Neural progenitor cell (in vitro differentiated cells): Measurements from ENCODE around the gene SCD. TPM values are rescaled to one million over a fixed set of nuclear protein-coding genes. Genes with fewer than 3 reads are reported as not detected.

Experiments used
- DNase-seq: peaks from one replicate; pipeline ENCODE4 v3.0.0-alpha.2; 2016; ENCODE audit warnings: low spot score
- H2AFZ ChIP-seq: fragments of 200-600 bp; sonication (generic); replicated peaks from 2 replicates; pipeline ENCODE4 v1.6.1; 2016; ENCODE audit warnings: antibody characterized with exemption
- H3F3A ChIP-seq: fragments of 200-600 bp; sonication (generic); 2 replicates; pipeline ENCODE4 v1.6.1; 2016; ENCODE audit warnings: antibody characterized with exemption, low read depth
- H3K27ac ChIP-seq: fragments of 200-600 bp; sonication (generic); 2 replicates; pipeline ENCODE4 v1.5.1; 2016; ENCODE audit warnings: mild to moderate bottlenecking
- H3K27me3 ChIP-seq: fragments of 200-600 bp; sonication (generic); 2 replicates; pipeline ENCODE4 v1.6.1; 2016; ENCODE audit warnings: mild to moderate bottlenecking, moderate library complexity
- H3K36me3 ChIP-seq: fragments of 200-600 bp; sonication (generic); 2 replicates; pipeline ENCODE4 v1.5.1; 2016
- H3K4me1 ChIP-seq: fragments of 200-600 bp; sonication (generic); 2 replicates; pipeline ENCODE4 v1.6.1; 2016; ENCODE audit warnings: mixed run types
- H3K4me2 ChIP-seq: fragments of 200-600 bp; sonication (generic); 2 replicates; pipeline ENCODE4 v1.6.1; 2016
- H3K4me3 ChIP-seq: fragments of 200-600 bp; sonication (generic); 2 replicates; pipeline ENCODE4 v1.5.1; 2016
- H3K79me2 ChIP-seq: fragments of 200-600 bp; sonication (generic); 2 replicates; pipeline ENCODE4 v1.6.1; 2016; ENCODE audit warnings: low read depth
- H3K9ac ChIP-seq: fragments of 200-600 bp; sonication (generic); 2 replicates; pipeline ENCODE4 v1.6.1; 2016
- H3K9me3 ChIP-seq: fragments of 200-600 bp; sonication (generic); 2 replicates; pipeline ENCODE4 v1.5.1; 2016; ENCODE audit warnings: low read depth
- H4K20me1 ChIP-seq: fragments of 200-600 bp; sonication (generic); 2 replicates; pipeline ENCODE4 v1.6.1; 2016; ENCODE audit warnings: low read depth
- H3K27ac Mint-ChIP-seq: 3 replicates; pipeline ENCODE4 v1.8.0; 2021; ENCODE audit warnings: mixed read lengths
- H3K27me3 Mint-ChIP-seq: 2 replicates; pipeline ENCODE4 v1.8.0; 2022; ENCODE audit warnings: low read depth, mild to moderate bottlenecking, inconsistent platforms, moderate library complexity, mixed read lengths; ENCODE audit not compliant: insufficient read depth
- H3K36me3 Mint-ChIP-seq: 3 replicates; pipeline ENCODE4 v1.8.0; 2021; ENCODE audit warnings: mixed read lengths
- H3K4me1 Mint-ChIP-seq: 3 replicates; pipeline ENCODE4 v1.8.0; 2021; ENCODE audit warnings: mixed read lengths
- H3K4me3 Mint-ChIP-seq: 3 replicates; pipeline ENCODE4 v1.8.0; 2021; ENCODE audit warnings: mild to moderate bottlenecking, moderate library complexity, mixed read lengths
- H3K9me3 Mint-ChIP-seq: 3 replicates; pipeline ENCODE4 v1.8.0; 2020; ENCODE audit warnings: mixed read lengths
- CTCF ChIP-seq: fragments of 200-600 bp; sonication (generic); IDR thresholded peaks from 2 replicates; pipeline ENCODE4 v1.5.1; 2017; ENCODE audit warnings: antibody characterized with exemption, mild to moderate bottlenecking
- EZH2 ChIP-seq: fragments of 200-600 bp; sonication (generic); IDR thresholded peaks from 2 replicates; pipeline ENCODE4 v1.6.1; 2017; ENCODE audit warnings: antibody characterized with exemption, mild to moderate bottlenecking, moderate library complexity
- EZH2phosphoT487 ChIP-seq: fragments of 200-600 bp; sonication (generic); IDR thresholded peaks from 2 replicates; pipeline ENCODE4 v1.6.1; 2017; ENCODE audit warnings: antibody characterized with exemption
- total RNA-seq: library from RNA; depleted of rRNA; stranded (reverse); fragments of >200 nt; gene quantifications from 2 replicates; pipeline ENCODE4 v1.2.3, GENCODE V29; 2015; ENCODE audit warnings: low replicate concordance

The SCD gene
- total RNA-seq, 1 donor from 2014 or later = 468 TPM

GRCh38 chr10:100304414-100304813 lies 42.6 kb upstream of the SCD start:
- H3K4me3 Mint-ChIP-seq = no peak overlapping the region
- H4K20me1 ChIP-seq = no peaks in the 10 kb centered on the region
- no peak overlapping the region for H3K27ac ChIP-seq
- H2AFZ ChIP-seq = no peak overlapping the region
- H3K27me3 Mint-ChIP-seq = peaks cover 11% of the 10 kb centered on the region
- H3K9ac ChIP-seq = no peak overlapping the region
- peaks cover 26% of the 10 kb centered on the region for H3K27me3 ChIP-seq
- H3K79me2 ChIP-seq = no peaks in the 10 kb centered on the region
- H3K4me1 Mint-ChIP-seq = peaks cover 23% of the 10 kb centered on the region
- TF ChIP-seq EZH2 (no peak), CTCF (no peak), EZH2phosphoT487 (no peak)
- H3K36me3 ChIP-seq = no peaks in the 10 kb centered on the region
- H3K9me3 Mint-ChIP-seq = peaks cover 13% of the 10 kb centered on the region
- no peak overlapping the region for H3K27ac Mint-ChIP-seq
- no peak for DNase-seq
- H3K4me1 ChIP-seq = no peaks in the 10 kb centered on the region
- H3K36me3 Mint-ChIP-seq = peaks cover 3% of the 10 kb centered on the region
- H3K4me3 ChIP-seq = no peak overlapping the region
- no peaks in the 10 kb centered on the region for H3K9me3 ChIP-seq
- no peaks in the 10 kb centered on the region for H3F3A ChIP-seq
- H3K4me2 ChIP-seq = no peak overlapping the region

- Histone ChIP-seq H3K9me3 (no peaks in the 10 kb centered on the region), H3K4me3 (no peak overlapping the region), H3F3A (no peaks in the 10 kb centered on the region), H2AFZ (no peak overlapping the region), H3K36me3 (no peaks in the 10 kb centered on the region), H3K4me2 (no peak overlapping the region), H3K79me2 (no peaks in the 10 kb centered on the region), H4K20me1 (no peaks in the 10 kb centered on the region), H3K27me3 (peaks cover 49% of the 10 kb centered on the region), H3K9ac (no peak overlapping the region), H3K27ac (no peak overlapping the region), H3K4me1 (no peaks in the 10 kb centered on the region)
- no peaks in the 10 kb centered on the region for H3K9me3 Mint-ChIP-seq
- H3K36me3 Mint-ChIP-seq = no peaks in the 10 kb centered on the region
- DNase-seq = no peak
- H3K4me1 Mint-ChIP-seq = peaks cover 3% of the 10 kb centered on the region
- TF ChIP-seq CTCF (no peak), EZH2 (no peak), EZH2phosphoT487 (no peak)
- no peak overlapping the region for H3K27ac Mint-ChIP-seq
- peaks cover 6% of the 10 kb centered on the region for H3K27me3 Mint-ChIP-seq
- H3K4me3 Mint-ChIP-seq = no peak overlapping the region
Measured at GRCh38 chr10:100306861-100307260, 40.2 kb upstream of the SCD start.

- DNase-seq = no peak
- Histone ChIP-seq H3K4me2 (no peak overlapping the region), H3K27ac (no peak overlapping the region), H3K4me1 (no peaks in the 10 kb centered on the region), H3K27me3 (peaks cover 57% of the 10 kb centered on the region), H3K79me2 (no peaks in the 10 kb centered on the region), H3K36me3 (no peaks in the 10 kb centered on the region), H3K4me3 (no peak overlapping the region), H2AFZ (no peak overlapping the region), H3K9ac (no peak overlapping the region), H3K9me3 (no peaks in the 10 kb centered on the region), H3F3A (no peaks in the 10 kb centered on the region), H4K20me1 (no peaks in the 10 kb centered on the region)
- peaks cover 4% of the 10 kb centered on the region for H3K27me3 Mint-ChIP-seq
- H3K27ac Mint-ChIP-seq = no peak overlapping the region
- H3K4me1 Mint-ChIP-seq = no peaks in the 10 kb centered on the region
- no peaks in the 10 kb centered on the region for H3K36me3 Mint-ChIP-seq
- H3K9me3 Mint-ChIP-seq = no peaks in the 10 kb centered on the region
- no peak overlapping the region for H3K4me3 Mint-ChIP-seq
- TF ChIP-seq CTCF = no peak
- no peak for TF ChIP-seq EZH2phosphoT487
- TF ChIP-seq EZH2 = no peak
Measured at GRCh38 chr10:100307684-100308083, 39.3 kb upstream of the SCD start.

- no peak overlapping the region for H3K27ac Mint-ChIP-seq
- no peaks in the 10 kb centered on the region for H3K9me3 ChIP-seq
- no peak overlapping the region for H3K4me3 Mint-ChIP-seq
- H3F3A ChIP-seq = no peaks in the 10 kb centered on the region
- H3K4me3 ChIP-seq = no peak overlapping the region
- no peaks in the 10 kb centered on the region for H3K4me1 ChIP-seq
- no peak overlapping the region for H3K4me2 ChIP-seq
- H3K36me3 ChIP-seq = no peaks in the 10 kb centered on the region
- TF ChIP-seq EZH2phosphoT487 (no peak), CTCF (no peak), EZH2 (no peak)
- no peak overlapping the region for H3K27ac ChIP-seq
- H3K4me1 Mint-ChIP-seq = no peaks in the 10 kb centered on the region
- H3K27me3 Mint-ChIP-seq = peaks cover 3% of the 10 kb centered on the region
- H2AFZ ChIP-seq = no peak overlapping the region
- no peaks in the 10 kb centered on the region for H3K9me3 Mint-ChIP-seq
- H3K9ac ChIP-seq = no peak overlapping the region
- no peak for DNase-seq
- no peaks in the 10 kb centered on the region for H4K20me1 ChIP-seq
- no peaks in the 10 kb centered on the region for H3K36me3 Mint-ChIP-seq
- H3K27me3 ChIP-seq = peaks cover 74% of the 10 kb centered on the region
- no peaks in the 10 kb centered on the region for H3K79me2 ChIP-seq
Measured at GRCh38 chr10:100311298-100311697, 35.7 kb upstream of the SCD start.
